ENCODE data around the gene HSF2. TPM values are rescaled to one million over a fixed set of nuclear protein-coding genes. Genes with fewer than 3 reads are reported as not detected.

Gene HSF2, protein sequence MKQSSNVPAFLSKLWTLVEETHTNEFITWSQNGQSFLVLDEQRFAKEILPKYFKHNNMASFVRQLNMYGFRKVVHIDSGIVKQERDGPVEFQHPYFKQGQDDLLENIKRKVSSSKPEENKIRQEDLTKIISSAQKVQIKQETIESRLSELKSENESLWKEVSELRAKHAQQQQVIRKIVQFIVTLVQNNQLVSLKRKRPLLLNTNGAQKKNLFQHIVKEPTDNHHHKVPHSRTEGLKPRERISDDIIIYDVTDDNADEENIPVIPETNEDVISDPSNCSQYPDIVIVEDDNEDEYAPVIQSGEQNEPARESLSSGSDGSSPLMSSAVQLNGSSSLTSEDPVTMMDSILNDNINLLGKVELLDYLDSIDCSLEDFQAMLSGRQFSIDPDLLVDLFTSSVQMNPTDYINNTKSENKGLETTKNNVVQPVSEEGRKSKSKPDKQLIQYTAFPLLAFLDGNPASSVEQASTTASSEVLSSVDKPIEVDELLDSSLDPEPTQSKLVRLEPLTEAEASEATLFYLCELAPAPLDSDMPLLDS
- total RNA-seq (2022; extraction: Qiagen RNA extraction) = 4.9 to 9.4 TPM (median 5.7 TPM) in 5 replicates

GRCh38 chr6:122399348-122400120 is at the start of gene HSF2:
HSF2 (plus strand) TSS chr6:122399652; CDS start chr6:122399738, 86 bp downstream.

GRCh38 chr6:122471107-122472021 is 71.9 kb downstream of the HSF2 start, which contains the start of gene SERINC1:
SERINC1 (minus strand) TSS chr6:122471807; CDS start chr6:122471737, 70 bp downstream.

Other genes starting within 250 kb of the HSF2 start
- gene SERINC1, start 72.2 kb downstream of the HSF2 start, total RNA-seq (2022; extraction: Qiagen RNA extraction) = 69.3 to 90.9 TPM (median 81.3 TPM) in 5 replicates
- gene PKIB, start 210.8 kb downstream of the HSF2 start, total RNA-seq (2022; extraction: Qiagen RNA extraction) = 0.38 to 0.74 TPM (median 0.62 TPM) in 5 replicates